Measurements from ENCODE around the gene PRR22. TPM values are rescaled to one million over a fixed set of nuclear protein-coding genes. Genes with fewer than 3 reads are reported as not detected.
A peak's percentile ranks its signal among the peaks of the same experiment; 100 is the strongest.

PRR22 gene
- total and polyA plus RNA-seq, 9 of the 15 experiments (the other 6 are each of a cell fraction or from before 2014, with no cell fraction given) = 0.03 to 12.0 (median 2.0) TPM; not detected in 1

GRCh38 chr19:5790559-5791520 is 6.3 kb upstream of the PRR22 start, which contains the start of gene DUS3L (continued):
- TF ChIP-seq HBP1 (CRISPR knock-in tag; IDR thresholded peaks at IDR 0.05) (peak; percentile 79; the same call in 1 of the 2 replicates), COPS2 (conservative IDR thresholded peaks at IDR 0.05) (no peak), SMAD2 (IDR thresholded peaks at IDR 0.05; ENCODE audit: low read depth, low read length) (no peak), REST (IDR thresholded peaks at IDR 0.05; ENCODE audit: borderline replicate concordance) (no peak), REST (CRISPR knock-in tag; IDR thresholded peaks at IDR 0.05; ENCODE audit: low read depth) (peak; percentile 80), ETS1 (conservative IDR thresholded peaks at IDR 0.05; ENCODE audit: control insufficient read depth, low read depth, low read length) (peak; percentile 96), RFX7 (CRISPR knock-in tag; IDR thresholded peaks at IDR 0.05) (no peak), SFPQ (IDR thresholded peaks at IDR 0.05; ENCODE audit: low read depth, low read length) (no peak), KLF1 (tag; IDR thresholded peaks at IDR 0.05) (peak; percentile 16; the same call in 1 of the 2 replicates), ZNF695 (CRISPR knock-in tag; IDR thresholded peaks at IDR 0.05) (0 out of 2 replicates have a peak, but pooled peaks have one; percentile 75), THAP7 (CRISPR knock-in tag; IDR thresholded peaks at IDR 0.05) (peak; percentile 83; the same call in 1 of the 2 replicates), TBP (optimal IDR thresholded peaks at IDR 0.05; ENCODE audit: low read depth, low read length) (peak; percentile 98)

Data from K562 (cell line).